Stimulated activated CD4-positive, alpha-beta T cell treated with anti-CD3 and anti-CD28 coated beads, Interleukin-1b, Interleukin-23, amount 100 ng/mL, for 48 hours (primary cell): ENCODE results near the gene CYB5R3.

Experiments
- DNase-seq: peaks from one replicate; pipeline ENCODE4 v3.0.0-alpha.2; 2020

The CYB5R3 gene

DNA sequence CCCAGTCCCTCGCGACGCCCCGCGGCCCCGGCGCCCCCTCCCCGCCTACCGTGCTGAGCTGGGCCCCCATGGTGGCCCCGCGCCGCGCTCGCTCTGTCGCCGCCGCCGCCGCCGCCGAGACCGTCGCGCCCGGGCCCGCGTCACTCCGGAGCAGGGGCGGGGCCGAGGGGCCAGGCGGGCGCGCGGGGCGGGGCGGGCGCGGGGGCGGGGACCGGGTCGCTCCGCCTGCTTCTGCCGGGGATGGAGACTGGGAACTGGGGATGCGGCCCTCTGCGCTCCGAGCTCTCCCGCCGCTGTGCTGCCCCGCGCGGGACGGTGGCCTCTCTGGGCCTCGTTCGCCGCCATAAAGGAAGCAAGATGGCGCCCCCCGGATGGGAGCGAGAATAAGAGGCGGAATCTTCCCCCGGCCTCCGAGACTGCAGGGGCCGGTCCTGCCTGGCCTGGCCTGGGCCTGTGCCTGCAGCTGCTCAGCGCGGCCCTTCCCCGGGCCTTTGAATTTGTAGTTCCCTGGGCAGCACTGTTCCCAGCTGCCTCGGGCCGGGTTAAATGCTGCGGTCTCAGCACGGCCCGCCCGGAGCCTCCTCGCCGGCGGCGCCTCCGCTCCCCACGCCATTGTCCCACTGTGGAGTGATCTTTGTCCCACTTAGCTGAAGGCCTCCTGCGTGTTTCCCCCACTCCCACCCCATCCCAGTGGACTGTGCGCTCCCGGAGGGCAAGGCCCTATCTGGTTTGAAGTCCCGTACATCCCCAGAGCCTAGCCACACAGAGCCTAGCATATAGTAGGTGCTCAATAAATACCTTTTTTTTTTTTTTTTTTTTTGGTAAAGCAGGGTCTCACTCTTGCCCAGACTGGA lies at the start of gene CYB5R3:
Gene CYB5R3 (minus strand): TSS at position 147 of the 854 bp plus-strand sequence. CDS start 77 bp downstream, at position 70.
- peak; percentile 83 for DNase-seq

DNA sequence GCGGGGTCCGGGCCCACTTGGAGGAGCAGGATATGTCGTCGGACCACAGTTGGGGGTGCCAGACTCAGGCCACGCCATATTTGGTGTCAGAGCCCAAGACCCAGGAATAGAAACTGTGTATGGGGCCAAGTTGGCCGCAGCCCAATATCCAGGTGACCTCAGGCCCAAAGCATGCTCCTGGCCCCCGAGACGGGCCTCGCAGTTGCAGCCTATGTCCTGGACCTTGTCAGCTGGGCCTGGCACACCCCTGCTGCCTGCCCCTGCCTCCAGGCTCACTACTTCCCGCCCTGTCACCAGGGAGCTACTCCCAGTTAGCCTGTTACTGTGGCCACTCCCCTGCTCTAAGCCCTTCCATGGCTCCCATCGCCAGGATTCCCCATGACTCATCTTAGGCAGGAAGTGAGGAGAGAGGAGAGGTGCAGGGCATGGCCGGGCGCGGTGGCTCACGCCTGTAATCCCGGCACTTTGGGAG lies 48.4 kb upstream of the CYB5R3 start:
- no peak for DNase-seq

DNA sequence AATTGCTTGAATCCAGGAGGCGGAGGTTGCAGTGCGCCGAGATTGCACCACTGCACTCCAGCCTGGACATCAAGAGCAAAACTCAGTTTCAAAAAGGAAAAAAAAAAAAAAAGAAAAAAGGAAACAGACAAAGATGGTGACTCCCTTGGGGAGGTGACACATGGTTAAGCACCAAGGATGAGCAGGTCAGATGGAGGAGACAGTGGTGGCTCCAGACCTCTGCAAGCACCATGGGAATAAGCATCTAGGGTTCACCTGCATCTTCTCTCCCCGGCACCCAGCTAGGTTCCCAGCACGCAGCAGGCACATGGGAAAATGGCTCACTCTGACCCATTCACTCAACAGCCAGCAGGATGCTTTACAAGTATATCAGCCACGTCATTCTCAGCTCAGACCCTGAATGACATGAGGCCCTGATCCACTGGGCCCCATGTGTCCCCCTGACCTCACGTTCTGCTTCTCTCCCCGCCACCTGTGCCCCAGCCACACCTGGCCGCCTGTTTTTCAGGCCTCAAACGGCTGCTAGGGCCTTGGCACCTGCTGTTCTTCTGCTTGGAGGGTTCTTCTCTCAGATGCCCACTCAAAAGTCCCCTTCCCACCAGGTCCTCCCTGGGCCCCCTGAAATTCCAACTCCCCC lies 47.3 kb upstream of the CYB5R3 start:
- no peak for DNase-seq

GRCh38 chr22:42695294-42695693 lies 46.1 kb upstream of the CYB5R3 start:
- no peak for DNase-seq

- no peak for DNase-seq
Observed at GRCh38 chr22:42693763-42694683, 44.8 kb upstream of the CYB5R3 start.

DNA sequence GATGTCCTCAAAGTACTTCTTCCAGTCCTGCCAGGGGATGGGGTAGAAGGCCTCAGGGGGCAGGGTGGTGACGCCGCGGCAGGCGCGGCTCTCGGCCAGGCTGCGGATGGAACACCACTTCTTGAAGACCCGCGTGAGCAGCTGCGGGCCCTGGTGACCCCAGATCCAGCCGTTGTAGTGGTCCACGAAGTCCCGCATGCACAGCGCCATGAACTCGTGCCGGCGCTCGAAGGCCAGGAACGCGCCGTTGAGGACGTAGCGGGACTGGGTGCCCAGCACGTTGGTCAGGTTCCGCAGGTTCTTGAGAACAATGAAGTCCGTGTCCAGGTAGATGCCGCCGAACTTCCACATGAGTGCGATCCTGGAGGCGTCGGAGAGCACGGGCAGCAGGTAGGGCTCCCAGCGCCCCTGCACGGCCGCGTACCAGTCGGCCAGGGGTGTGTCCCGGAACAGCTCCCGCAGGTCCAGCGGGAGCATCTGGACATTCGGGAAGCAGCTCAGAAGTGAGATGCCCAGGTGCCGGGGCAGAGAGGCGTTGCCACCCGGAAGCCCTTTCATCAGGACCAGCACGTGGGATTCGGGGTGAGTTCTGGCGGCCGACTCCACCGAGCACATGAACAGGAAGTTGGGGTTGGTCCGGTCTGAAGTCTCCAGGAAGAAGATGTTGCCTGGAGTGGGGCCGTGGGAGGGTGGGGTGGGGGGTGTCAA lies 44.0 kb upstream of the CYB5R3 start:
- no peak for DNase-seq

- DNase-seq = no peak
Observed at GRCh38 chr22:42692239-42693054, 43.3 kb upstream of the CYB5R3 start.

DNA sequence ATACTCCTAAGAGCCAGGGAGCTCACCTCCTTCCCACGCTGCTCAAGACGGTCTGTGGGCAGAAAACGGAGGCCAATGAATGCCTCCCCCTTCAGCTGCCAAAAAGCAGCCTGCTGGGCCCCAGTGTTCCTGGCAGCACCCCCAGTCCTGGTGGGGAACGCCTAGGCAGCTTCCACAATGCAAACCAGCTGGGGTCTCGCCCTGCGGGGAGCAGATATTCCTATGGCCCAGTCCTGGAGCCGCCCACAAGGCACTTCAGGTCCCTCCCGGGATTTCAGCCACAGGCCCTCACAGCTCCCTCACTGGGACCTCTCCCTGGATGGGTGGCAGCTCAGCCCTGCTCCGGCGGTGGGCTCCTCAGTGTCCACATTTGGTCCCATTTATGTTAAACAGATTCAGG lies 42.2 kb upstream of the CYB5R3 start:
- DNase-seq = no peak

- DNase-seq = no peak
Observed at GRCh38 chr22:42688241-42689211, 39.3 kb upstream of the CYB5R3 start.

GRCh38 chr22:42686756-42687491 lies 37.7 kb upstream of the CYB5R3 start:
- DNase-seq = no peak

DNA sequence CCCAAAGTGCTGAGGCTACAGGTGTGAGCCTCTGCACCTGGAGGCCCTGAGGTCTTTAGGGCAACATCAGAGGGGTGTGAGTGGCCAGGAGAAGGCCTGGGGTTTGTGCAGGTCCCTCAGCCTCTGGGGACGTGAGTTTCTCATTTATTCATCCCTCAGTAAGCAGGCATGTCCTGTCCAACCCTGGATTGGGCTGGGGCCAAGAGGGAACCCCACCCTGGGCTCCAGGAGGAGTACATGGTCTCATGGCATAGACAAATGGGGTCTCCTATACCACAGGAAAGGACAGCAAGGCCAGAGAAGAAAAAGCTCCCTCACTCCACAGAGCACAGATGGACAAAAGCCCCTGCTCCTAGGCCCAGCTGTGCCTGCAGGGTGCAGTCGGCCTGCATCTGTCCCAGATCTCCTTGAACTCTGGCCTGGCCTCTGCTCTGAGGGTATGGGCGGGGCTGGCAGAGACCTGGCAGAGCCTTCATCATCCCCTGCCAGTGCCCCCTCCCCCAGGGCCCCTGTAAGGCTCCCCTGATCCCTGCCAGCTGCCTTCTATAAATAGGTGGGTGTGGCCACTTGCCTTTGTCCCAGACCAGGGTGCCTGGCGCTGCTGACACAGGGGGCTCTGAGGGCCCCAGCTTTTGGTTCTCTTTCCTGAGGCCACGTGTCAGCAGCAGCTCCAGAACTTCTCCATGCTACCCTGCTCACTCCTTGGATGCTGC lies 36.9 kb upstream of the CYB5R3 start:
- DNase-seq = no peak

GRCh38 chr22:42684462-42685195 lies 35.4 kb upstream of the CYB5R3 start:
- no peak for DNase-seq

- no peak for DNase-seq
Observed at GRCh38 chr22:42683578-42684283, 34.5 kb upstream of the CYB5R3 start.

- no peak for DNase-seq
Observed at GRCh38 chr22:42682113-42682851, 33.1 kb upstream of the CYB5R3 start.

- peak; percentile 19 for DNase-seq
Observed at GRCh38 chr22:42680648-42681047, 31.5 kb upstream of the CYB5R3 start.

DNA sequence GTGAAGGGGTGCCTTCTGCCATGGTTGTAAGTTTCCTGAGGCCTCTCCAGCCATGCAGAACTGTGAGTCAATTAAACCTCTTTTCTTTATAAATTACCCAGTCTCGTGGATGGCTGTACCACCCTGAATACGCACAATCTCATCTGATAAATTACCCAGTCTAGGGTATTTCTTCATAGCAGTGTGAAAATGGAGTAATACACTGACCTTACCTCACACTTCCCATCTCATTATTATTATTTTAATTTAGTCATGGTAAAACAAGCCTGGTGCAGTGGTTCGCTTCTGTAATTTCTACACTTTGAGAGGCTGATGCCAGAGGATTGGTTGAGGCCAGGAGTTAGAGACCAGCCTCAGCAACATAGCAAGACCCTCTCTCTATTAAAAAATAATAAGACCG lies 30.5 kb upstream of the CYB5R3 start:
- DNase-seq = no peak

- DNase-seq = no peak
Observed at GRCh38 chr22:42678894-42679293, 29.7 kb upstream of the CYB5R3 start.
